PFSK-1 (cell line): ENCODE results near the gene GJA9.

ENCODE experiments used
- FOXP2 ChIP-seq: optimal IDR thresholded peaks from 2 replicates; pipeline ENCODE3; 2011; ENCODE audit warnings: borderline replicate concordance, control low read depth, inconsistent platforms; ENCODE audit not compliant: insufficient read depth; ENCODE audit errors: extremely low read length, extremely low read depth
- POLR2AphosphoS5 ChIP-seq: IDR thresholded peaks from 2 replicates; pipeline ENCODE4 v1.6.1; 2012; ENCODE audit warnings: low read depth, mild to moderate bottlenecking, control low read depth, low read length, moderate library complexity
- REST ChIP-seq, 2 experiments: IDR thresholded peaks; 2 replicates each; pipeline versions ENCODE4 v1.6.1 to v1.8.0; 2011 to 2012; ENCODE audit warnings: low read depth in 2 of 2, low read length in 2 of 2, control low read depth in 1 of 2, inconsistent platforms in 1 of 2, mild to moderate bottlenecking in 1 of 2, moderate library complexity in 1 of 2; ENCODE audit not compliant: insufficient read depth in 1 of 2
- SIN3A ChIP-seq: IDR thresholded peaks from 2 replicates; pipeline ENCODE4 v1.6.1; 2012; ENCODE audit warnings: mild to moderate bottlenecking, low read length, moderate library complexity, borderline replicate concordance; ENCODE audit not compliant: insufficient read depth
- TAF1 ChIP-seq: IDR thresholded peaks from 2 replicates; pipeline ENCODE4 v1.6.1; 2012; ENCODE audit warnings: low read length, control low read depth, borderline replicate concordance; ENCODE audit not compliant: insufficient read depth

The GJA9 gene

GRCh38 chr1:38896169-38896568 lies 14.8 kb upstream of the GJA9 start:
- TF ChIP-seq FOXP2: no peak
- no peak for TF ChIP-seq POLR2AphosphoS5
- no peak for TF ChIP-seq REST (IDR thresholded peaks at IDR 0.05; ENCODE audit: insufficient read depth in 1 of 2, low read depth in 2 of 2, low read length in 2 of 2)
- TF ChIP-seq SIN3A: no peak
- no peak for TF ChIP-seq TAF1

GRCh38 chr1:38892976-38893375 lies 11.6 kb upstream of the GJA9 start:
- TF ChIP-seq FOXP2 (no peak), TAF1 (no peak), SIN3A (no peak), REST (IDR thresholded peaks at IDR 0.05; ENCODE audit: insufficient read depth in 1 of 2, low read depth in 2 of 2, low read length in 2 of 2) (no peak), POLR2AphosphoS5 (no peak)

- no peak for TF ChIP-seq POLR2AphosphoS5
- TF ChIP-seq SIN3A: no peak
- no peak for TF ChIP-seq TAF1
- no peak for TF ChIP-seq FOXP2
- TF ChIP-seq REST (IDR thresholded peaks at IDR 0.05; ENCODE audit: insufficient read depth in 1 of 2, low read depth in 2 of 2, low read length in 2 of 2): no peak
Observed at GRCh38 chr1:38891753-38892152, 10.4 kb upstream of the GJA9 start.

- TF ChIP-seq FOXP2 (no peak), SIN3A (no peak), POLR2AphosphoS5 (no peak), REST (IDR thresholded peaks at IDR 0.05; ENCODE audit: insufficient read depth in 1 of 2, low read depth in 2 of 2, low read length in 2 of 2) (no peak), TAF1 (no peak)
Observed at GRCh38 chr1:38889589-38889988, 8.2 kb upstream of the GJA9 start.
